Stimulated activated CD8-positive, alpha-beta memory T cell treated with anti-CD3 and anti-CD28 coated beads, Interleukin-7, amount 100 ng/mL, for 48 hours (primary cell): ENCODE data around the gene NGF.
"Not testable (repeated sequence)": the region's sequence is repeated elsewhere in the genome, so short reads cannot be mapped to it uniquely, and the experiment has no call there.

Source experiments
- DNase-seq, 2 donors: peaks; one replicate each; pipeline ENCODE4 v3.0.0-alpha.2; 2020; ENCODE audit warnings: low read depth in 1 of 2; ENCODE audit errors: extremely low read depth in 1 of 2

The NGF gene

GRCh38 chr1:115337633-115338456 is at the start of gene NGF:
NGF (minus strand) TSS chr1:115338249; CDS start chr1:115286795, 51,454 bp downstream.
- DNase-seq, result no peak

GRCh38 chr1:115383455-115383854 is 45.4 kb upstream of the NGF start:
- not testable (repeated sequence) for DNase-seq

GRCh38 chr1:115379943-115380342 is 41.9 kb upstream of the NGF start:
- no peak for DNase-seq

- DNase-seq, result no peak
Observed at GRCh38 chr1:115377411-115377810, 39.4 kb upstream of the NGF start.

GRCh38 chr1:115374598-115374997 is 36.5 kb upstream of the NGF start:
- no peak for DNase-seq

GRCh38 chr1:115373305-115373704 is 35.3 kb upstream of the NGF start:
- DNase-seq, result no peak

- DNase-seq, result no peak
Observed at GRCh38 chr1:115365738-115366137, 27.7 kb upstream of the NGF start.

GRCh38 chr1:115364780-115365155 is 26.7 kb upstream of the NGF start:
- DNase-seq, result no peak

- no peak for DNase-seq
Observed at GRCh38 chr1:115364046-115364779, 26.2 kb upstream of the NGF start.

GRCh38 chr1:115363171-115363570 is 25.1 kb upstream of the NGF start:
- no peak for DNase-seq

- not testable (repeated sequence) for DNase-seq
Observed at GRCh38 chr1:115360505-115361129, 22.6 kb upstream of the NGF start.

- not testable (repeated sequence) for DNase-seq
Observed at GRCh38 chr1:115359787-115360452, 21.9 kb upstream of the NGF start.

- DNase-seq, result no peak
Observed at GRCh38 chr1:115356356-115356755, 18.3 kb upstream of the NGF start.

GRCh38 chr1:115355069-115355468 is 17.0 kb upstream of the NGF start:
- DNase-seq, result no peak

- no peak for DNase-seq
Observed at GRCh38 chr1:115351143-115351542, 13.1 kb upstream of the NGF start.

GRCh38 chr1:115348636-115349035 is 10.6 kb upstream of the NGF start:
- no peak for DNase-seq

GRCh38 chr1:115347282-115347681 is 9.2 kb upstream of the NGF start:
- no peak for DNase-seq

GRCh38 chr1:115343200-115343737 is 5.2 kb upstream of the NGF start:
- no peak for DNase-seq

- DNase-seq, result no peak
Observed at GRCh38 chr1:115341948-115342347, 3.9 kb upstream of the NGF start.

GRCh38 chr1:115340879-115341278 is 2.8 kb upstream of the NGF start:
- no peak for DNase-seq

GRCh38 chr1:115338457-115338820 is 390 bp upstream of the NGF start:
- DNase-seq, result no peak
